Heart left ventricle (tissue), 13 donors: ENCODE results near the gene ATPAF2.

Source experiments
- POLR2A ChIP-seq, 2 donors: fragments of 450-650 bp; IDR thresholded peaks; one replicate each; pipeline ENCODE4 v1.6.1; 2017; ENCODE audit warnings: antibody characterized with exemption in 2 of 2, mild to moderate bottlenecking in 2 of 2, moderate library complexity in 2 of 2
- TF ChIP-seq, protein P1 (sequence below), 12 donors: fragments of 200-600 bp; sonication (generic) in 4 of 12; IDR thresholded peaks; one replicate each; pipeline versions ENCODE4 v1.5.0 to v1.8.0; 2018 to 2022; ENCODE audit warnings: antibody characterized with exemption in 12 of 12, mild to moderate bottlenecking in 5 of 12
- donor health status: ischemic (EF 13 %, LVEDD 7.1; RV severe dilation, severe dysfunction).
- donor health status: DM: no; HTN: yes; CAD: no.
- donor health status: DM: no; HTN: no; CAD: no.
- donor health status: ischemic (EF 25% LVEDD 6.9; RV normal size, moderate dysfunction).
- donor health status: ischemic (EF 25% LVEDD 5.7; RV mildly dilated, moderate dysfunction).
- donor health status: ischemic (EF 35%, LVEDD 5.7; RV mildly dilated, moderate dysfunction).
- donor health status: nonischemic (EF 11% LVEDD 7.7; RV severe dilation, severe dysfunction).
- donor health status: DM: yes; HTN: yes; CAD: no.
- donor health status: PGD.
- donor health status: ischemic (EF 29% LVEDD 5.4; RV normal size, mild dysfunction).
- donor health status: nonischemic (EF 23%, LVEDD 6.1; RV moderate dilation, normal function).

DNA sequence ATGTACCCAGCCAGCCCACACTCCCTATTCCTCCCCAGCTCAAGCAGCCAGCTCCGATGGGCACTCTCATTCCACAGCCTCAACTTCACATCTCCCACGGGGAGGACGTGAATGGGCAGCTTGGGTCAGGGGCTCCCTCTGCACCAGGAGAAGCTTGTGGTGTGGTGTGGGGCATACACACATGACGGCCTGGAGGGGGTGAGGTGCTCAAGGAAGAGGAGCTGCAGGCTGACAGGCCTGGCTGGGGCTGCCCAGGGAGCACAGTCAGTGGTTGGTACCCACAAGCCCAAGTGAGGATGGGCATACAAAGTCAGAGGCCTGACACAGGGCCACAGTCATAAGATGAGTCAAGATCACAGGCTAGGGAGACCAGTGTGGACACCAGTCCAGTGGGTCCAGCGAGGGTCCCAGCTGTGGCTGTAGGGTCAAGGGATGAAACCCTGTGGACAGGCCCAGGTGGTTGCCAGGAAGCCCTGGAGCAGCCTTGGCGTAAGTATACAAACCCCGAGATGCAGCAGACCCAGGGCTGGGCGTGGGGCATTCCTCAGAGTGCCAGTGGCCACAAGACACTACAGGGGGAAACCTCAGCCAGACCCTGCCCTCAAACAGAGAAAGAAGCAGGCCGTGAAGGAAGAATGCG, 61.9 kb downstream of the ATPAF2 start:
- TF ChIP-seq, protein P1, sequence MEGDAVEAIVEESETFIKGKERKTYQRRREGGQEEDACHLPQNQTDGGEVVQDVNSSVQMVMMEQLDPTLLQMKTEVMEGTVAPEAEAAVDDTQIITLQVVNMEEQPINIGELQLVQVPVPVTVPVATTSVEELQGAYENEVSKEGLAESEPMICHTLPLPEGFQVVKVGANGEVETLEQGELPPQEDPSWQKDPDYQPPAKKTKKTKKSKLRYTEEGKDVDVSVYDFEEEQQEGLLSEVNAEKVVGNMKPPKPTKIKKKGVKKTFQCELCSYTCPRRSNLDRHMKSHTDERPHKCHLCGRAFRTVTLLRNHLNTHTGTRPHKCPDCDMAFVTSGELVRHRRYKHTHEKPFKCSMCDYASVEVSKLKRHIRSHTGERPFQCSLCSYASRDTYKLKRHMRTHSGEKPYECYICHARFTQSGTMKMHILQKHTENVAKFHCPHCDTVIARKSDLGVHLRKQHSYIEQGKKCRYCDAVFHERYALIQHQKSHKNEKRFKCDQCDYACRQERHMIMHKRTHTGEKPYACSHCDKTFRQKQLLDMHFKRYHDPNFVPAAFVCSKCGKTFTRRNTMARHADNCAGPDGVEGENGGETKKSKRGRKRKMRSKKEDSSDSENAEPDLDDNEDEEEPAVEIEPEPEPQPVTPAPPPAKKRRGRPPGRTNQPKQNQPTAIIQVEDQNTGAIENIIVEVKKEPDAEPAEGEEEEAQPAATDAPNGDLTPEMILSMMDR (IDR thresholded peaks at IDR 0.05) = no peak
- no peak for TF ChIP-seq POLR2A (IDR thresholded peaks at IDR 0.05)
